IPS-11a (cell line): ENCODE data around the gene FUT7.

ENCODE experiments used
- H3K4me3 ChIP-seq: one replicate; pipeline ENCODE4 v1.5.1; 2013; ENCODE audit warnings: low read depth, low read length, control low read depth

Gene FUT7

DNA sequence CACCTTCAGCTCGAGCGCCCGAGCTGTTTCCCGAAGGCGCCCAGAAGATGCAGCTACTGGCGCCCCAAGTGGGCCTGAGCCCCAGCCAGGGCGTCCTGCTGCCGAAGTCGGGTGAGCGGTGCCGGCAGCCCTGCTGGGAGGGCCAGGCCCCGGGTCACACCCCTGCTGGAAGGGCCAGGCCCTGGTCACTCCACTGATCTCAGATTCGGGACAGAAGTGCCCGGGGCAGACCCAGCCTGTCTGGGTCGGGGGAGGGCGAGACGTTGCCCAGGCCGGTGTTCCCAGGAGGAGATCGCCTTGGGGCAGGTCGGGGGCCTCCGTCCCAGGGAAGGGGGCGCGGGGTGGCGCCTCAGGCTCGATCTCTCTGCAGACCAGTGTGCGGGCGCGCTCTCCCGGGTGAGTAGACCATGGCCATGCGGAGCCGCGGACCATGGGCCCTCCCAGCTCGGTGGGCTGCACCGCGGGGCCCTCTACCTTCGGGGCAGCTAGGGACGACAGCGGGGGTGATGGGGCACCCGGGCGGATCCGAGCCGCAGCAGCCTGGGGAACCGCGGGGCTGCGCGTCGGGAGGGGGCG, 46.8 kb downstream of the FUT7 start:
- H3K4me3 ChIP-seq = peak overlapping the region; percentile 24

DNA sequence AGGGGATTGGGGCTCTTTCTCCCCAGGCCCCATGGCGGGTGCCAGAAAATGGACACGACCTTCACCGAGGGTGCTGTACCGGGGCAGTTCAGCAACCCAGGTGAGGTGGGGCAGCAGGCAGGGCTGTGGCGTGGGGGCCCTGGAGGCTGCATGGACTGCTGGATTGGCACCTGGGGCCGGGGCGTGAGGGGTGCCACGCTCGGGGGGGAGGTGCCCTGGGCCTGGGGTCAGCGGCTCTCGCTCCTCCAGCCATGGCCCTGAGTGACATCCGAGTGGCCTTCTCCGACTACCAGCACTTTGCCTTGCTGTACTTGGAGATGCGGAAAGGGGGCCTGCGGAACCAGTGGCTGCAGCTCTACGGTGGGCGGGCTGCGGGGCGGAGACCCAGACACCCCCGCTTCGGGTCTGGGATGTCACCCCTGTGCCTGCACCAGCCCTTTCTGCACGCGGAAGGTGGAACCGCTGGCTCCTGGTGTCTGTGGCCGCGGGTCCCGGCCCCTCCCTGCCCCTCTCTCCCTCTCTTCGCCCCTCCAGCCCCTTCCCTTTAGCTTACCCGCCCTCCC, 47.3 kb downstream of the FUT7 start:
- no peak overlapping the region for H3K4me3 ChIP-seq

- H3K4me3 ChIP-seq = no peak overlapping the region
These were observed 48.1 kb downstream of the FUT7 start for GRCh38 chr9:136983656-136984314.

GRCh38 chr9:136983167-136983566, 48.7 kb downstream of the FUT7 start:
- no peak overlapping the region for H3K4me3 ChIP-seq

GRCh38 chr9:136982232-136983051, 49.4 kb downstream of the FUT7 start, which contains the start of gene LCNL1:
TSS of gene LCNL1 (plus strand) at chr9:136982993. CDS start at chr9:136983587, 594 bp downstream.
- H3K4me3 ChIP-seq = no peak within 1 kb of the TSS

- no peak overlapping the region for H3K4me3 ChIP-seq
These were observed 50.2 kb downstream of the FUT7 start for GRCh38 chr9:136981588-136982231.

DNA sequence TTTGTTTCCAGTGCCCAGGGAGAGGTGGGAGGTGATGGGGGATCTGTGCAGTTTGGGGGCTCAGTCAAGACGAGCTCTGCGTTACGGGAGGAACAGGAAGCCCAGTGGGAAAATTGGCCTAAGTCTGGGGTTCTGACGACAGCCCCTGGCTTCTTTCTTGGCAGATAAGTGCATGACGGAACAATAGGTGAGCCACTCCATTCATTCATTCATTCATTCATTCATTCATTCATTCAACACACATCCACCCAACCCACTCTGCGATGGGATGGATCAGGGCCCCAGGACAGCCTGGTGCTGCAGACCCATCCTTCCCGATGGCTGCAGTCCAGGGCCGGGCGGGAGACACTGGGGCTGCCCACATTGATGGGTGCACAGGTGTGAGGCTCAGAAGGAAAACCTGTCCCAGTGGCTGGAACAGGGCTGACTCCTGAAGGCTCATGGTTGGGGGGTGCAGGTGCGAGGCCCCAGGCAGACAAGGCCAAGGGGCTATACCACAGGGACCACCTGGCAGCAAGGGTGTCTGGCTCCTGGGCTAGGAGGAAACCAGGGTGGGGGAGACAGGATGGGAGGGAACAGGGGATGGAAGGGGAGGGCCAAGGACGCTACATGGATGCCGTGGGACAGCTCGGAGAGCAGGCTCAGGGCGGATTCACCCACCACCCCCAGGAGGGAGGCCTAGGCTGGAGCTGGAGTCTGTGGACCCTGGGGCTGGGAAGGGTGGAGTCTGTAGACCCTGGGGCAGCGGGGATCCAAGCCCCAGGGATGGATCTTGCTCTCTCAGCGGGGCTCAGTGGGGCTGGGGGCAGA, 51.0 kb downstream of the FUT7 start:
- H3K4me3 ChIP-seq = no peak overlapping the region
